H1 (cell line): ENCODE results near the gene BABAM2. TPM values are rescaled to one million over a fixed set of nuclear protein-coding genes. Genes with fewer than 3 reads are reported as not detected.

ENCODE experiments used
- ATF3 ChIP-seq: IDR thresholded peaks from 2 replicates; pipeline ENCODE4 v1.6.1; 2011; ENCODE audit warnings: low read depth, mild to moderate bottlenecking, low read length; ENCODE audit not compliant: insufficient read depth
- CBX8 ChIP-seq: fragments of 300-800, 300-1000 bp; sonication (generic); IDR thresholded peaks from 2 replicates; pipeline ENCODE4 v1.7.1; 2016; ENCODE audit warnings: low read depth, low read length, borderline replicate concordance
- CHD1 ChIP-seq: IDR thresholded peaks from 2 replicates; pipeline ENCODE4 v1.6.1; 2012; ENCODE audit warnings: low read depth, low read length, improper control_type of control experiment
- CTBP2 ChIP-seq: IDR thresholded peaks from 2 replicates; pipeline ENCODE4 v1.7.0; 2011; ENCODE audit warnings: borderline replicate concordance, mild to moderate bottlenecking, moderate library complexity, mixed read lengths, low read length; ENCODE audit not compliant: insufficient read depth, insufficient read length
- HDAC2 ChIP-seq, 2 experiments: fragments of 300-600 bp in 1 of 2; sonication (generic) in 1 of 2; IDR thresholded peaks; 2 replicates each; pipeline ENCODE4 v1.6.1; 2011 to 2012; ENCODE audit warnings: low read depth in 2 of 2, low read length in 2 of 2, mild to moderate bottlenecking in 2 of 2, moderate library complexity in 2 of 2, borderline replicate concordance in 1 of 2, inconsistent platforms in 1 of 2
- SRF ChIP-seq: IDR thresholded peaks from 2 replicates; pipeline ENCODE4 v1.6.1; 2011; ENCODE audit warnings: mild to moderate bottlenecking, low read depth, low read length, moderate library complexity
- TEAD4 ChIP-seq: IDR thresholded peaks from 2 replicates; pipeline ENCODE4 v1.6.1; 2012; ENCODE audit warnings: low read depth, low read length, inconsistent platforms, mixed read lengths
- USF2 ChIP-seq: IDR thresholded peaks from 2 replicates; pipeline ENCODE4 v1.6.1; 2011; ENCODE audit warnings: low read length, improper control_type of control experiment
- YY1 ChIP-seq: IDR thresholded peaks from 2 replicates; pipeline ENCODE4 v1.6.1; 2011; ENCODE audit warnings: low read depth, mild to moderate bottlenecking, low read length
- polyA plus RNA-seq, 7 experiments: library from polyadenylated mRNA; depleted of rRNA in 3 of 7; stranded (reverse) in 5 of 7; unstranded in 2 of 7; fragments of >200 nt in 5 of 7; fragments of 200-250 nt in 2 of 7; gene quantifications; 1 replicate in 5 of 7; 2 replicates in 1 of 7; 4 replicates in 1 of 7; pipeline versions ENCODE4 v1.2.1 to v1.2.3, GENCODE V29; 2011 to 2013; ENCODE audit warnings: missing spikeins in 2 of 7, mixed read lengths in 2 of 7
- total RNA-seq: library from RNA; stranded (reverse); fragmentation: NEBNext Ultra II Directional; extraction: Animal tissue kit (Norgen Biotek cat#: 25700); gene quantifications from 2 replicates; pipeline ENCODE4 v1.2.1, GENCODE V29; 2021

BABAM2 gene
- total and polyA plus RNA-seq, 2 of the 8 experiments (the other 6 are each of a cell fraction or from before 2014, with no cell fraction given) = 15.8 to 20.9 TPM

GRCh38 chr2:28158791-28159190 is 268.3 kb downstream of the BABAM2 start (continued):
- TF ChIP-seq CHD1 (no peak), TEAD4 (no peak), USF2 (no peak), SRF (no peak), YY1 (no peak), HDAC2 (IDR thresholded peaks at IDR 0.05; ENCODE audit: borderline replicate concordance in 1 of 2, low read depth in 2 of 2, low read length in 2 of 2) (no peak), ATF3 (no peak), CBX8 (no peak), CTBP2 (no peak)
